ENCODE measurements around the gene ZNF621.
"Not testable (repeated sequence)": the region's sequence is repeated elsewhere in the genome, so short reads cannot be mapped to it uniquely, and the experiment has no call there.

Gene ZNF621

GRCh38 chr3:40546816-40547215 lies 22.1 kb downstream of the ZNF621 start:
- DNase-seq (ENCODE audit: low spot score) = no peak

- no peak for DNase-seq (ENCODE audit: low spot score)
Observed at GRCh38 chr3:40550167-40550566, 25.4 kb downstream of the ZNF621 start.

- DNase-seq (ENCODE audit: low spot score) = no peak
Observed at GRCh38 chr3:40557575-40558161, 32.9 kb downstream of the ZNF621 start.

- DNase-seq (ENCODE audit: low spot score) = not testable (repeated sequence)
Observed at GRCh38 chr3:40562482-40562881, 37.7 kb downstream of the ZNF621 start.

GRCh38 chr3:40565629-40566028 lies 40.9 kb downstream of the ZNF621 start:
- not testable (repeated sequence) for DNase-seq (ENCODE audit: low spot score)

- no peak for DNase-seq (ENCODE audit: low spot score)
Observed at GRCh38 chr3:40566694-40567093, 41.9 kb downstream of the ZNF621 start.

GRCh38 chr3:40572588-40572987 lies 47.8 kb downstream of the ZNF621 start:
- no peak for DNase-seq (ENCODE audit: low spot score)

- DNase-seq (ENCODE audit: low spot score) = no peak
Observed at GRCh38 chr3:40574050-40574449, 49.3 kb downstream of the ZNF621 start.

GRCh38 chr3:40574661-40575060 lies 49.9 kb downstream of the ZNF621 start:
- DNase-seq (ENCODE audit: low spot score) = no peak

- DNase-seq (ENCODE audit: low spot score) = no peak
Observed at GRCh38 chr3:40576396-40576795, 51.6 kb downstream of the ZNF621 start.

- peak; percentile 62 for DNase-seq (ENCODE audit: low spot score)
Observed at GRCh38 chr3:40580494-40581091, 55.8 kb downstream of the ZNF621 start.

- no peak for DNase-seq (ENCODE audit: low spot score)
Observed at GRCh38 chr3:40581166-40581565, 56.4 kb downstream of the ZNF621 start.

GRCh38 chr3:40582401-40583027 lies 57.8 kb downstream of the ZNF621 start:
- no peak for DNase-seq (ENCODE audit: low spot score)

GRCh38 chr3:40583691-40584090 lies 58.9 kb downstream of the ZNF621 start:
- DNase-seq (ENCODE audit: low spot score) = no peak

GRCh38 chr3:40584625-40585189 lies 59.9 kb downstream of the ZNF621 start:
- DNase-seq (ENCODE audit: low spot score) = peak; percentile 59

GRCh38 chr3:40585381-40586016 lies 60.7 kb downstream of the ZNF621 start:
- DNase-seq (ENCODE audit: low spot score) = no peak

- no peak for DNase-seq (ENCODE audit: low spot score)
Observed at GRCh38 chr3:40586901-40587300, 62.1 kb downstream of the ZNF621 start.

GRCh38 chr3:40588406-40588805 lies 63.6 kb downstream of the ZNF621 start:
- peak; percentile 11 for DNase-seq (ENCODE audit: low spot score)
